ENCODE results near the gene LTBP3. TPM values are rescaled to one million over a fixed set of nuclear protein-coding genes. Genes with fewer than 3 reads are reported as not detected.

Gene LTBP3
- total RNA-seq, 1 experiment from 2014 or later = 92.1 TPM

GRCh38 chr11:65562788-65563187 lies 4.6 kb upstream of the LTBP3 start:
- no peak for DNase-seq (ENCODE audit: low spot score)
- no peak overlapping the region for H3K4me3 ChIP-seq (ENCODE audit: low read depth, low read length, poor library complexity, severe bottlenecking)
- intact Hi-C loops (cut with micrococcal nuclease; ENCODE audit: unreplicated experiment) = no loop called here
- H3K27me3 ChIP-seq (replicated peaks; ENCODE audit: insufficient read depth, low read depth, low read length, poor library complexity) = no peaks in the 10 kb centered on the region
- ChIA-PET POLR2A (ENCODE audit: low non-redundant PET) (interaction anchor here (0.7 kb wide), 1 partner anchor 59 kb away, joined by 3 read pairs; no protein-coding TSS in a partner anchor), CTCF (interaction anchor here (0.6 kb wide), 1 partner anchor 16 kb away, joined by 9 read pairs; no protein-coding TSS in a partner anchor)
- no peak overlapping the region for H3K27ac ChIP-seq (ENCODE audit: low read depth, low read length, poor library complexity, severe bottlenecking)
- peaks cover 1% of the 10 kb centered on the region for H3K36me3 ChIP-seq (ENCODE audit: insufficient read depth, low read length, poor library complexity, severe bottlenecking)
- peaks cover 34% of the 10 kb centered on the region for H3K4me1 ChIP-seq (ENCODE audit: insufficient read depth, low read length, poor library complexity, severe bottlenecking)
- H3K9me3 ChIP-seq (ENCODE audit: low read depth, low read length, poor library complexity, severe bottlenecking) = no peaks in the 10 kb centered on the region
- TF ChIP-seq EZH2 (IDR thresholded peaks at IDR 0.05; ENCODE audit: borderline replicate concordance, low read depth, low read length, poor library complexity, severe bottlenecking) (no peak), CTCF (conservative IDR thresholded peaks at IDR 0.05; ENCODE audit: low read depth, low read length) (no peak)
- BruUV-seq (replicated peaks) = no TSS peak

GRCh38 chr11:65562020-65562419 lies 3.9 kb upstream of the LTBP3 start:
- H3K4me3 ChIP-seq (ENCODE audit: low read depth, low read length, poor library complexity, severe bottlenecking) = no peak overlapping the region
- no peaks in the 10 kb centered on the region for H3K36me3 ChIP-seq (ENCODE audit: insufficient read depth, low read length, poor library complexity, severe bottlenecking)
- TF ChIP-seq CTCF (conservative IDR thresholded peaks at IDR 0.05; ENCODE audit: low read depth, low read length) (no peak), EZH2 (IDR thresholded peaks at IDR 0.05; ENCODE audit: borderline replicate concordance, low read depth, low read length, poor library complexity, severe bottlenecking) (no peak)
- no peaks in the 10 kb centered on the region for H3K27me3 ChIP-seq (replicated peaks; ENCODE audit: insufficient read depth, low read depth, low read length, poor library complexity)
- POLR2A ChIA-PET (ENCODE audit: low non-redundant PET) = no interaction called here
- CTCF ChIA-PET = no interaction called here
- H3K27ac ChIP-seq (ENCODE audit: low read depth, low read length, poor library complexity, severe bottlenecking) = no peak overlapping the region
- no peaks in the 10 kb centered on the region for H3K9me3 ChIP-seq (ENCODE audit: low read depth, low read length, poor library complexity, severe bottlenecking)
- intact Hi-C loops (cut with micrococcal nuclease; ENCODE audit: unreplicated experiment) = no loop called here
- DNase-seq (ENCODE audit: low spot score) = no peak
- no TSS peak for BruUV-seq (replicated peaks)
- peaks cover 34% of the 10 kb centered on the region for H3K4me1 ChIP-seq (ENCODE audit: insufficient read depth, low read length, poor library complexity, severe bottlenecking)

- H3K4me1 ChIP-seq (ENCODE audit: insufficient read depth, low read length, poor library complexity, severe bottlenecking) = peaks cover 41% of the 10 kb centered on the region
- H3K36me3 ChIP-seq (ENCODE audit: insufficient read depth, low read length, poor library complexity, severe bottlenecking) = no peaks in the 10 kb centered on the region
- no peaks in the 10 kb centered on the region for H3K9me3 ChIP-seq (ENCODE audit: low read depth, low read length, poor library complexity, severe bottlenecking)
- intact Hi-C loops (cut with micrococcal nuclease; ENCODE audit: unreplicated experiment) = no loop called here
- peak; percentile 77 for DNase-seq (ENCODE audit: low spot score)
- H3K27ac ChIP-seq (ENCODE audit: low read depth, low read length, poor library complexity, severe bottlenecking) = peak overlapping the region; percentile 49
- ChIA-PET POLR2A (ENCODE audit: low non-redundant PET) (interaction anchor here (0.8 kb wide), 2 partner anchors 9 to 138 kb away, joined by 3 to 9 read pairs; partner anchors contain the start of genes NEAT1 and ZNRD2), CTCF (interaction anchor here (0.7 to 0.8 kb wide), 3 partner anchors 10 to 65 kb away, joined by 4 to 12 read pairs (median 4); no protein-coding TSS in a partner anchor)
- BruUV-seq (replicated peaks) = no TSS peak
- TF ChIP-seq EZH2 (IDR thresholded peaks at IDR 0.05; ENCODE audit: borderline replicate concordance, low read depth, low read length, poor library complexity, severe bottlenecking) (no peak), CTCF (conservative IDR thresholded peaks at IDR 0.05; ENCODE audit: low read depth, low read length) (no peak)
- no peaks in the 10 kb centered on the region for H3K27me3 ChIP-seq (replicated peaks; ENCODE audit: insufficient read depth, low read depth, low read length, poor library complexity)
- no peak overlapping the region for H3K4me3 ChIP-seq (ENCODE audit: low read depth, low read length, poor library complexity, severe bottlenecking)
Observed at GRCh38 chr11:65560555-65561418, 2.6 kb upstream of the LTBP3 start.
